HG02763 (cell line): ENCODE measurements around the gene CNOT2.
A peak's percentile ranks its signal among the peaks of the same experiment; 100 is the strongest.
"Not testable (repeated sequence)": the region's sequence is repeated elsewhere in the genome, so short reads cannot be mapped to it uniquely, and the experiment has no call there.

ENCODE experiments used
- ATAC-seq: cut with Tn5 transposase; IDR thresholded peaks from one replicate; pipeline ENCODE4 v1.9.1; 2021; ENCODE audit warnings: mild to moderate bottlenecking, moderate library complexity; ENCODE audit not compliant: unreplicated experiment

Gene CNOT2

GRCh38 chr12:70364695-70365397 is 121.6 kb downstream of the CNOT2 start:
- ATAC-seq = no peak

- ATAC-seq = no peak
These were observed 122.1 kb downstream of the CNOT2 start for GRCh38 chr12:70365398-70365647.

- ATAC-seq = peak; percentile 88
These were observed 122.7 kb downstream of the CNOT2 start, which contains the start of gene KCNMB4 for GRCh38 chr12:70365648-70366518. Gene KCNMB4 (plus strand): TSS chr12:70366290. CDS start chr12:70366735, 445 bp downstream.

- peak; percentile 31 for ATAC-seq
These were observed 123.5 kb downstream of the CNOT2 start for GRCh38 chr12:70366581-70367257.

GRCh38 chr12:70367258-70368141 is 124.3 kb downstream of the CNOT2 start:
- no peak for ATAC-seq

GRCh38 chr12:70372881-70373280 is 129.6 kb downstream of the CNOT2 start:
- ATAC-seq = no peak

GRCh38 chr12:70379846-70380245 is 136.6 kb downstream of the CNOT2 start:
- no peak for ATAC-seq

- ATAC-seq = no peak
These were observed 140.3 kb downstream of the CNOT2 start for GRCh38 chr12:70383484-70383883.

GRCh38 chr12:70383886-70384285 is 140.7 kb downstream of the CNOT2 start:
- no peak for ATAC-seq

GRCh38 chr12:70386771-70387170 is 143.5 kb downstream of the CNOT2 start:
- ATAC-seq = no peak

- no peak for ATAC-seq
These were observed 146.4 kb downstream of the CNOT2 start for GRCh38 chr12:70389678-70390077.

- not testable (repeated sequence) for ATAC-seq
These were observed 149.4 kb downstream of the CNOT2 start for GRCh38 chr12:70392631-70393030.

- ATAC-seq = no peak
These were observed 150.7 kb downstream of the CNOT2 start for GRCh38 chr12:70393787-70394499.

GRCh38 chr12:70398002-70398401 is 154.8 kb downstream of the CNOT2 start:
- ATAC-seq = no peak

GRCh38 chr12:70398862-70399261 is 155.6 kb downstream of the CNOT2 start:
- ATAC-seq = no peak

GRCh38 chr12:70399311-70399710 is 156.1 kb downstream of the CNOT2 start:
- no peak for ATAC-seq

GRCh38 chr12:70400124-70400523 is 156.9 kb downstream of the CNOT2 start:
- no peak for ATAC-seq

- no peak for ATAC-seq
These were observed 159.4 kb downstream of the CNOT2 start for GRCh38 chr12:70402597-70402996.

GRCh38 chr12:70403826-70404225 is 160.6 kb downstream of the CNOT2 start:
- ATAC-seq = no peak
